NCI-H524 treated with DMSO at 0.1 percent for 48 hours (cell line): ENCODE results near the gene LIPK.
"Not testable (repeated sequence)": the region's sequence is repeated elsewhere in the genome, so short reads cannot be mapped to it uniquely, and the experiment has no call there.

Experiments used
- DNase-seq: peaks from one replicate; lab custom pipeline; 2025; lab: John Stamatoyannopoulos, UW

The LIPK gene

DNA sequence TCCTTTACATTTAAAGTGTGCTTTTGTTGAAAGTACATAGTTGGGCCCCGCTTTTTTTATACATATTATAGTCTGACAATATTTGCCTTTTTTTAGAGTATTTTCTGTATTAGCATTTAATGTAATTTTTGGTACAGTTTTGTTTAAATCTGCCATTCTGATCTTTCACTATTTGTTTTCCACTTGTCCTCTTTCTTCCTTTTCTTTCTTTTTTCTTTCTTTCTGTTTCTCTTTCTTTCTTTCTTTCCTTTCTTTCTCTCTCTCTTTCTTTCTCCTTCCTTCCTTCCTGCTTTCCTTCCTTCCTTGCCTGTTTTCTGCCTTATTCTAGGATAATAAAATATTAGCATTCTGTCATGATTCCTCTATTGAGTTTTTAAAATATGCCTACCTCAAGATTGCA is 9.5 kb downstream of the LIPK start:
- no peak for DNase-seq

DNA sequence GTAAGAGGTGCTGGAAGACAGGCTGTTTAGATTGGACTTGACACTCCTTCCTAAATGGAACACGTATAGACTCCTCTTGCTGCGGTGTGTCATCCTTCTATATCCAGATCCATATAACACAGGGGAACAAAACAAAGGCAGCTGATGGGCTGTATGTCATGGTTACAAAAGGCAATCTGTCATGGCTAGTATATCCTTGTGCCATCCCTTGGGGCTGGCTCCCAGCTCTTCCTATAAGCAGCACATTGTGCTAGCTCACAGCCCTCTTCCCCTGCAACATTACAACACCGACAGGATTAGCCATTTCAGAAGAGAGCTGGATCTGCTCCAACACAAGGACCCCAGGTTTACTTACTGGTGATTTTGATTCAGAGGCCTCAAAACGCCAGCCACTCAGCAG is 15.3 kb downstream of the LIPK start:
- DNase-seq = no peak

DNA sequence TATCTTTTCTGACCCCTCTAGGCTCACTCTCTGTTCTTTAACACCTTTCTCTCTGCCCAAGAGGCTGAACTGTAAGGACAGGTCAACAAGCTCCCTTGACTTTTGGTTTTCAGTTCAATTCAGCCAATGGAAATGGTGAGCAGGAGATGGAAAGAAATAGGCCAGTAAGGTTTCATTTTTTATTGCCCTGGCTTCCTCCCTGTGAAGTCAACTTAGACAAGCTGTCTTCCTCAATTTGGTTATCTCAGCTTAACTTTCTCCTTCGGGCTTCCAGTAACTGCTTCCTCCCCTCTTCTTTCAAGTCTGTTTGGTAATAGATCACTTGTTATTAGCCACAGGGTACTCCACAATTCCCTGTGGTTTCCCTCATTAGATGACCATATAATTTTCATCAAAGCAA is 19.7 kb downstream of the LIPK start:
- no peak for DNase-seq

DNA sequence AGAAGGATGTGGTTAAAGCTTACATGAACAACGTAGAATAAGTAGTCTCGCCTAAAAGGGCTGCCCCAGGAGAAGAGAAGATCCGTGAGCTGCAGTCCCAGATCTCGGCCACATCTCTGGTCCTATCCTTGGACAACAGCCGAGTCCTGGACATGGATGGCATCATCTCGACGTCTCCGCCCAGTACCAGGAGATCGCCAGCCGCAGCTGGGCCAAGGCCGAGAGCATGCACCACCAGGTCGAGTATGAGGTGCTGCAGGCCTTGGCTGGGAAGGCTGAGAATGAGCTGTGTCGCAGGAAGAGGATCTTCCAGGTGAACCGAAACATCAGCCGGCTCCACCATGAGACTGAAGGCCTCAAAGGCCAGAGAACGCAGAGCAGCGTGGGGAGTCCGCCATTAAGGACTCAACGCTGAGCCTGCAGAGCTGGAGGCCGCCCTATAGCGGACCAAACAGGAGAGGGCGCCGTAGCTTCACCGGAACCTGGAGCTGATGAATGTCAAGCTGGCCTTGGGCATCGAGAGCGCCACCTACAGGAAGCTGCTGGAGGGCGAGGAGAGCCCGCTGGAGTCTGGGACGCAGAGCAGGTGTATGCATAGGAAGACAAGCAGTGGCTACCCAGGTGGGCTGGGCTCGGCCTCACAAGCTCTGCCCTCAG is 22.2 kb downstream of the LIPK start:
- no peak for DNase-seq

DNA sequence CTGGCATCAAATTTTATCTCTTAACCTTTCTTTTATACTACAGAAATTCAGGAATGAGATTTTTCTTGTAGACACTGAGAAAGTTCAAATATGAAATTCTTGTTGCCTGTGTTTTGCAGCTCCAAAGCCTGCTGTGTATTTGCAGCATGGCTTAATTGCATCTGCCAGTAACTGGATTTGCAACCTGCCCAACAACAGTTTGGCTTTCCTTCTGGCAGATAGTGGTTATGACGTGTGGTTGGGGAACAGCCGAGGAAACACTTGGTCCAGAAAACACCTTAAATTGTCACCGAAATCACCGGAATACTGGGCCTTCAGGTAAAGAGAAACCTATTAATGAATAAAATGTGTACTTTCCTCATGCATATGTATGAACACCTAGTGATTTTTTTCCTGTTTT is 24.8 kb downstream of the LIPK start:
- DNase-seq = no peak

DNA sequence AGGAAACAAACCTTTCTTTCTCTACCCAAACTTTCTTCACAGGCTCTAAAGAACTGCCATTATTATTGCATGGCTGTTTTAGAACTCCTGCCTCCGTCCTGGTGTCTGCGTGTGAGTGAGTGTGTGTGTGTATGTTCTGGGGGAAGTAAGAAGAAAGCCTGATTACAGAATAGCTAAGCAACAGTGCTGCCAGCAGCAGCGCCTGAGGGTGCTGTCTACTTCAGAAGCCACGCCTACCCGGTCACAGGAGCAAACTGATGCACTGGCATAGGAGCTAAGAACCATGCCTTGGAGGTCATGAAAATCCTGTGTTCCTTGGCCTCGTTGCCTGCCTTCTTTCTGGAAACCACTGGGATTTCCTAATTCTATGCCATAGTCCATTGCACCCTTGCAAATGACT is 25.2 kb downstream of the LIPK start:
- DNase-seq = no peak

DNA sequence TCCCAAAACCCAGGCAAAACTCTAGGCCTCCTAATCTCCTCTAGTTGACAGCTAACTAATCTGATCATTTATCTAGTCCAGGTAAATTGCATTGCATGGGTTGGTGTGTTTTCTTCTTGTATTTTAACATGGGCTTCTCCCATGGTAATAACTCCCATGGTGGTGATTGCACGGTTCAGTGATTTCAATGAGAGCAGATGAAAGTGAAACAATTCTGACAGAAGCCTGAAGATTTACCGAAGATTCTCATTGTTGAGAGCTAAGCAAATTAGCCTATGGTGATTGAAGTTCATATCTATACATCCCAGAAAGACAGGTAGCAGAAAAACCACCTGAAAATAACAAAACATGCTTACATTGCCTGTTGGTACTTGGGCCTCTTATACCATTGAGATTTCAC is 27.2 kb downstream of the LIPK start:
- DNase-seq = no peak

DNA sequence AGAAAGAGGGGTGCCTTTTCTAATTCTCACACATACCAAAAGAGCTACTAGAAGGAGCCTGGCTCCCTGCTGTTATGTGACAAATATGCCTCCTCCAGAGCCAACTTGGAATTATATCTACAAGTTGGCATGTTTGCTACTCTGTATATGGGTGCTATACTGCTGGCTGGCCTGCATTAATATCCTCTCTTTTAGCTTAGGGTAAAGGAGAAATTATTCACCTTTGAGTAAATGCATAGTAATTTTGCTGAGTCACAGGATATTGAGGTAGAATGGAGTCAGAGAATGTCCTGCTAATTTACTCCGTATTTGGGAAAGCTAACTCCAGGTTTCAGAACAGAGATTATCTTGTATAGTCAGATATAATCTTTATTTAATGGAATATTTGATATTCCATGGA is 29.6 kb downstream of the LIPK start:
- no peak for DNase-seq

DNA sequence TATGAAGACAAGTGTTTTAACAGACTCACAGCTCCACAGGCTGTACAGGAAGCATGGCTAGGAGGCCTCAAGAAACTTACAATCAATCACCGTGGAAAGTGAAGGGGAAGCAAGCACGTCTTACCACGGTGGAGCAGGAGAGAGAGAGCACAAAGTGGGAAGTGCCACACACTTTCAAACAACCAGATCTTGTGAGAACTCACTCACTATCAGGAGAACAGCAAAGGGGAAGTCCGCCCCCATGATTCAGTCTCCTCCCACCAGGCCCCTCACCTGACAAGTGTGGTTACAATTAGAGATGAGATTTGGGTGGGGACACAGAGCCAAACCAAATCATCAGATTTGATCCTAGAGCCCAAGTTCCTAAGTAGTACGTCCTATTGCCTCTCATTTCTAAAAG is 35.9 kb downstream of the LIPK start:
- not testable (repeated sequence) for DNase-seq

DNA sequence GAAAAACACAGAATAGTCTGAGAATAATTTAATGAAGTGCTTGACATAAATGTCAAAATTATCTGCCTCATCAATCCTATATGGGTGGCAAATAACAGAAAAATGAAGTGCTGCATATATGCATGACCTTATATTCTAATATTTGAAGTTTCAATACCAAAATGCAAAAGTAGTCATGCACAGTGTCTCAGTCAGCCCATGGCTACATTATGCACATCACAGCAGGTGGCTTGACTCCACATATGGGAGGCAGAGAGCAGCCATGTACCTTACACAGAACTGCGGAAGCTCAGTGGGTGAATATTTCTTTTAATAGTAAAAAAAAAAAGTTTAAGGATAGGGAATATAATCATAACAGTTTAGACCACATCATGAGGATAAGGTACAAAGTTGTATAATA is 36.4 kb downstream of the LIPK start:
- no peak for DNase-seq

DNA sequence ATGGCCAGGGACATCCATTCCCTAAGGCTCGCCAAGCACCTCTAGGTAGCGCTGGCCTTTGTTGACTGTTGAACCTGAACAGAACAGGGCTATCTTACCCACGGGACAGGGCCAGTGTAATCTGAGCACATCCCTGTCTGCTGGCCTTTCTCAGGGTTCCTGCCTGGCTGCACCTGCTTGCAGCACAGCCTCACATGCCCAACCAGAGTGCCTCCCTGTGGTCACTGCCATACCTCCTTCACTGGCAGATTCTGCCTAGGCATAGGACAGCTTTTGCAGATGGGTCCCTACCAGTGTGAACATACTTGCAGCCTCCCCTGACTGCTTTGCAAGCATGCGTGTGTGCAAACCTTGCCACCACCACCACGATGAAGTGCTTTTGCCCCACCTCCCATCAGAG is 38.0 kb downstream of the LIPK start:
- DNase-seq = no peak

DNA sequence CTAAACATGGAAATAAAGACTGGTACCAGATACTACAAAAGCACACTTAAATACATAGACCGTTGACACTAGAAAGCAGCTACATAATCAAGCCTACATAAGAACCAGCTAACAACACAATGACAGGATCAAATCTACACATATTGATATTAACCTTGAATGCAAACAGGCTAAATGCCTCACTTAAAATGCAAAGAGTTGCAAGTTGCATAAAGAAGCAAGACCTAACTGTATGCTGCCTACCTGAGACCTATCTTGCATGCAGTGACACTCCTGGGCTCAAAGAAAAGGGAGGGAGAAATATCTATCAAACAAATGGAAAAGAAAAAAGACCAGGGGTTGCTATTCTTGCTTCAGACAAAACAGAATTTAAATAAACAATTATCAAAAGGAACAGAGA is 39.6 kb downstream of the LIPK start:
- DNase-seq = no peak

DNA sequence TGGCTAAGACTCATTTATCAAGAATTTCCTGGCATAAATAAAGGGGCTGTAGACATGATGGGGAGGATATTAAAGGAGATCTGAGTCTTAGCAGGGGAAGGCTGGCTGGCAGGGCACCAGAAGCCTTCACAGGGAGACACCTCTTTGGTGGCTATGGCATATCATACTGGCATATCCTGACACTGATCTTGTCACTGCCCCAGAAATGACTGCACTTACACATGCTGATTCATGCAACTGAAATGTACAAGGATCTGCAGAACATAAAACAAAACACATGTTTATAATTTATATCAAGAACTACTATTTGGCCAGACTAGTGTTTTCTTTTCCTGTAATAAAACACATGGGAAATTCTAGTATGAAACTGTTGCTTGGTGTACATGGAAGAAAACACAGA is 48.2 kb downstream of the LIPK start:
- no peak for DNase-seq

DNA sequence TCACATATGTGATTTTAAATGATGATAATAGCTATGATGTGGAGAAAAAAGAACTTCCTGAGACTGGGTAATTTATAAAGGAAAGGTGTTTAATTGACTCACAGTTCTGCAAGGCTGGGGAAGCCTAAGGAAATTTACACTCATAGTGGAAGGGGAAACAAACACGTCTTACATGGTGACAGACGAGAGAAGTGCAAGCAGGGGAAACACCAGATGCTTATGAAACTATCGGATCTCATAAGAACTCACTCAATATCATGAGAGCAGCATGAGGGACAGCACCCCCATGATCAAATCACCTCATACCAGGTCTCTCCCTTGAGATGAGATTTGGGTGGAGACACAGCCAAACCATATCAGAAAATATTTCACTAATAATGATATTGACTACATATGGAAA is 49.7 kb downstream of the LIPK start:
- DNase-seq = no peak

DNA sequence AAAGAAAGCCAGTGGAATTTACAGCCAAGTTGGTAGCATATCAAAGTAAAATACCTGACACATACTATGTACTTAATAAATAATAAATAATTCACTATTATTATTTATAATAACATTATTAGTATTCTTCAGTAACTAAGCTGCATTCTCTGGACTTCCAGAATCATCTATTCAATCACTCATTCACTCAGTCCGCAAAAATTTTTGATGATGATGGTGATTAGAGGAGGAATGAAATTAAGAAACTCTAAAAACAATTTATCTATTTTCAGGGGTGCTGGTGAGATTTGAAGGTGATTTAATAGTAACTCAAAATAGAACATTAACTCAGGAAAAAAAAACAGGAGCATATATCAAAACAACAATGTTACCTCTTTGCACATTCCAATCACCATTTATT is 50.6 kb downstream of the LIPK start:
- no peak for DNase-seq

DNA sequence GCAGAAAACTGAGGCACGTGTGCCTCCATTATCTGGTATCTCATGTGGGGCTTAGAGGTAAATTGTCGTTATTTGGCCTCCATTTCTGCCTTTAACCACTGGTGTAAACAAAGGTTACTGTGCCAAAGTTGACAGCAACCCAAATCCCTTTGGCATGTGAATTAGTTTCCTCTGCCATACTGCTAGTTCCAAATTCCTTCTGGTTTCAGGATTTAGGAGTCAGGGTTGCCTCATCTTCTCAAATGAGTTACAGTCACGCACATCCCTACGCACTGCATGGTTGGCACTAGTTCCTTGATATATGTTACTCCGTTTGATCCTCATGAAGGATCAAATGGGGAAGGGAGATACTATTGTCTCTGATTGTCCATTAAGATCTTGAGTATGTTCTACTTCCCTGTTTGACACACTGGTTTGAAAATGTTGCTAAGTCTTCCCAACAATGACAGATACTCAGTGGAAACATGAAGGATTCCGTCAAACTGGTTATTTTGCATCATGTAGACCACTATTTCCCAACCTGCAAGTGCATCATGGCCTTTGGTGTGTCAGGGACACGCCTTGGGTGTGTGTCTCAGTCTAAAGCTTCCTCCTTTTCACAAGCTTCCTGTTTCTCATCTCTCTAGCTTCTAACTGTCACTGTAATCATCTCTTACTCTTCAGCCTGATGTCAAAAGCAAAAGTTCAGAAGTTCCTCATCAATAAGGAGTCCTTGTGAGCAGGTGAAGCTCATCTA is 53.5 kb downstream of the LIPK start, which contains the start of gene LIPN:
Gene LIPN, plus strand, starts transcription at position 655 of the 736 bp plus-strand sequence. CDS start 1,386 bp downstream, outside the sequence.
- no peak for DNase-seq

DNA sequence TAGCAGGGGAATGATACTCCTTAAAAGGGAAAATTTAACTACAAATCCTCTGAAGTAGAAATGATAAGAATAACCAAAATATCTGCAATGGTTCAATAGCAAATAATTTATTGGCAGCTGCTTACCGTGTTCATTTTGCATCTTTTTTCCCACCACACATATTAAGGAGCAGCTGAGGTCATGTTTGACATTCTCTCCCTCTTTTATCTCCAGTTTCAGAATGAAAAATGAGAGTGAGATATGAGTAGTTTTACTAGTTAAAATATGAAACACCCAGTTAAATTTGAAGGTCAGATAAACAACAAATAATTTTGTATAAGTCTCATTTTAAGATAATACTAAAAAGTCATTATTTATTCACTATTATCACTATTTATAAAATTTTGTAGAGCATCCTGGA is 56.9 kb downstream of the LIPK start:
- DNase-seq = no peak

DNA sequence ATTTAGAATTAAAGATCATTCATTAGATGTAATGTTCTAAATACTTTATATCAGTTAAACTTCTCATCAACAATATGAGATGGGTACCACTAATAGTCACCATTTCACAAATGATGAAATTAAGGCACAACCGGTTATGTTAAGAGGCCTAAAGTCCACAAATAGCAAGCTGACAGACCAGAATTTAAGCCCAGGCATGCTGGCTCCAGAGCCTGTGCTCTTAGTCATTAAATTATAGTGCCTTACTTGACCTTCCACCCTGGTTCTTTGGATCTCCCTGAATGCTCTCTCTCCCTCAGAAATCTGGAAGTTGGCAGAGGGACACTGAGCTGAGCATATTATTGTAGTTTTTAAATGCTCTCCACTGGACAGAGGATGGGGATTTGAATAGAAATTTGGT is 57.4 kb downstream of the LIPK start:
- no peak for DNase-seq

DNA sequence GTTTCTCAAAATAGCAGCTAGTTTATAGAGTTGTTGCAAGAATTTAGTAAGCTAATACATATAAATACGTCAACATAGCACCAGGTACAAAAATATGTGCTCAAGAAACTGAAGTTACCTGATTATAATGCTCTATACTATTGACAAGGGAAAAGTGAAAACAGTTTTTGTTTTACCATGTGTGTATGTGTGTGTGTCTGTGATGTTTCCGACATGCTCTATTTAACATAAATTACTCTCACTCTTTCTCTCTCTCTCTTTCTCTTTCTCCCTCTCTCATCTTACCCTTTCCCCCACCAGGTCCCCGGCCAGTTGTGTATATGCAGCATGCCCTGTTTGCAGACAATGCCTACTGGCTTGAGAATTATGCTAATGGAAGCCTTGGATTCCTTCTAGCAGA is 58.1 kb downstream of the LIPK start:
- DNase-seq = no peak

DNA sequence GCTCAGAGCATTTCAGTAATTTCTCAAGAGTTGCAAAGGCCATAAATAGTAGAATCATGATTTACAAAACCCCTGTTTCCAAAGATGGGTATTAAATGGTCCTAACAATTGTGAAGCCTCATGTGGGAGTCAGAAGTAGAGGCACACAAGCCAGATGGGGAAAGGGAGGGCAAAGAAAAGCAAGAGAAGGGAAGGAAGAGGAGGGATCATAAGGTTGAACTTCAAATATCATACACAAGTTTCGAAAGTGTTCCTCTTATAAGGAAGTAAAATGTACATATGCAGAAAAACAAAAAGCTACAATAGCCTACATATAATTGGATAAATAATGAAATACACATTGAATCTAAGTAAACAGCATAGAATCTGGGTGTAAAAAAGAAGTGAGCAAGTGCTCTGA is 59.8 kb downstream of the LIPK start:
- no peak for DNase-seq

DNA sequence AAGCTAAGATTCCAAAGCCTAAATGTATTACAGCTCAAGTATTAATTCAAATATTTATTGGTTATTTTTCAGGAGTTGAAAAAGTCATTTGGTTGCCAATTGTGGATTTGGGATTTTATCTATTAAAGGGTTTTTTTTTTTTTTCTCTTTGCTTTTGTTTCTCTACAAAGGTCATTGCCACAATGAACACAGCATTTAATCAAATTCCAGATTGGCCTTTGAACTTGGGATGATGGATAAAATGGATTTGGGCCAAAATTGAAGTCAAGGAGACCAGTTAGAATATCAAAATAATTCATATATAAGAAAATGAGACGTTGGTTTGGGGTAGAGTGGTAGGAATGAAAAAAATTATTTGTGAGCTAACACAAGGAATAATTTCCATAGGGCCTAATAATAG is 63.3 kb downstream of the LIPK start:
- no peak for DNase-seq

DNA sequence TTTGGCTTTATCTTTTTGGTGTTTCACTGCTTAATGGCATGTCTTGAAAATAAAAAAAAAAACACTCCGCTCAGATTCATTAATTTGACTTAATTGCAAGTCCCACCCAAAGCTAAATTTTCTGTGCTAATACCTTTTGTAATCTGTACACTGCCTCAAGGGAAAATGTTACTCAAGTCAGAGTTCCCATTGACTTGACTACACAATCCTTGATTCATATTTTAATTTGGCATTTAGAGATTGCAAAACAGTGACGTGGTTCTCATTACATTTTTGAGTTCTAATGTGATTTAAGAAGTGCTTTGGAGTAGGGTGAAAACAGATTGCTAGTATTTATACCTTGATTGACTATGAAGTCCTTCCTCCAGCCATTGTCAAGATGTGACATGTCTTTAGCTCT is 75.2 kb downstream of the LIPK start:
- DNase-seq = no peak

DNA sequence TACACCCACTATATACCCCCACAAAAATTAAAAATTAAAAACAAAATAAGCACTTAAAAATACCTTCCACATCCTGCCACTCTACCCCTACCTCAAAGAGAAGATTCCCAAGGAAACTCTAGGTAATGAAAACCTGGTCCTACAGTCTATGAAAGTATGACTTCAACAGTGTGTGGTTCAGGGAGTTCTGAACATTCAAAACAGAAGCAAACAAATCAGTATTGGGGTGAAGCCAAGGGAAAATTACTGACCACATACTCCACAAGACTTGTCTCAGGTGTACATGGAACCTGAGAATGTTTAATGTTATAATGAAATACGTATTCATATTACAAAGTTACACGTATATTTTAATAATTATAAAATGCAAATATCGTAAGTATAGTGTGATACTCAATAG is 76.2 kb downstream of the LIPK start:
- no peak for DNase-seq

DNA sequence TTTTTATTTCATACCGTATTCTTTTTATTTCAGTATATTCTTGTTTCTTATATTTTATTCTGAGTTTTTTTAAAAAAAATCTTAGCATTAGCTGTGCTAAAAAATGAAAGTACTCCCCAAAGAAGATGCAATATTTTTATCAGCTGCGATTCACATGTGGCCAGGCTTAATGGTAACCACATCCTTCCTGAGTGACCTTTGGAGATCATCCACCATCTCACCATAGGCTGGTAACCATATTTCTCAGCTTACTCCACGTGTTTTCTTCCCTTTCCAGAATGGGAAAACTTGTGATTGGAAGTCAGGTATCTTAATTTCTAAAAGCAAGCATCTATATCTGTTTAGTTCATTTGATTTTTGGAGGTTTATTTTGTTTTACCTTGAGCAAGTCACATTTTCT is 77.7 kb downstream of the LIPK start:
- DNase-seq = no peak
